GF-D8 (cell line): Measurements from ENCODE around the gene NAALADL2.
"Not testable (repeated sequence)": the region's sequence is repeated elsewhere in the genome, so short reads cannot be mapped to it uniquely, and the experiment has no call there.

ENCODE experiments used
- DNase-seq: peaks from one replicate; lab custom pipeline; 2025; lab: John Stamatoyannopoulos, UW

Gene NAALADL2

GRCh38 chr3:175311404-175311803 is 452.3 kb downstream of the NAALADL2 start:
- DNase-seq, result no peak

- no peak for DNase-seq
Measured at GRCh38 chr3:175311946-175312345, 452.8 kb downstream of the NAALADL2 start.

GRCh38 chr3:175312791-175313190 is 453.7 kb downstream of the NAALADL2 start:
- DNase-seq, result no peak

DNA sequence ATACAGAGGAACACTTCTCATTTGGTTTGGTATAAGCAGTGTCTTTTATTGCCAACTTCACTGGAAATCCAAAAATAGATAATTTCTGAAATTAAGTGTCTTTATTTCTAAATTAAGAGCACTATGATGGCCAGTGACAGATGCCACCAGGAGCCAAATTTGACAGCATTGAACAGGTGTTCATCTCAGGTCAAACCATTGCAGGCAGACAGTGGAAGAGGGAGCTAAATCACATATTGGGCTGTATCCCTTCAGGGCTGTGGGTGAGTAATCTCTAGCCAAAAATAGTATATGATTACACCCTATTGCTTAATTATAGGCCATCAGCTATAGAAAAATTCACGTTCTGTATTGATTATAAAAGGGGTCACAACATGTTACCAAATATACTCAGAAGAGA is 457.7 kb downstream of the NAALADL2 start:
- DNase-seq, result no peak

DNA sequence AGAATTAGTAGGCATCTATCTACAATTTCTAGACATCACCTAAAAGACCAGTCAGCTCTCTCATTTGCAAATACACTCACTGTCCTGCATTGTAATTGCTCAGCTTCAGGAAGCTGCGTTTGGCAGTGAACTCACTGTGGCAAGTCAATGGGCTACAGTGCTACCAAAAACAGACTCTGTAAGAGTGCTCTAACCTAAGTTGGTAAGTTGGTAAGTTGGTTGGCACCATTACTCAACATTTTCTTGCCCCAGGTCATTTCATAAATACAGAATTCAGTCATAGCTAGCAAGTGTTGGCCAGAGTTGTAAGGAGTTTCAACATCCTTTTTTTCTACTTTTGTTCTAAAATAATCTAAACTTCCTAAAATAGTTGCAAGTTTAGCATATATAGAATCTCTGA is 466.3 kb downstream of the NAALADL2 start:
- no peak for DNase-seq

- no peak for DNase-seq
Measured at GRCh38 chr3:175326041-175326440, 466.9 kb downstream of the NAALADL2 start.

GRCh38 chr3:175329373-175329772 is 470.2 kb downstream of the NAALADL2 start:
- no peak for DNase-seq

GRCh38 chr3:175335229-175335628 is 476.1 kb downstream of the NAALADL2 start:
- no peak for DNase-seq

GRCh38 chr3:175336406-175337133 is 477.4 kb downstream of the NAALADL2 start:
- DNase-seq, result no peak

DNA sequence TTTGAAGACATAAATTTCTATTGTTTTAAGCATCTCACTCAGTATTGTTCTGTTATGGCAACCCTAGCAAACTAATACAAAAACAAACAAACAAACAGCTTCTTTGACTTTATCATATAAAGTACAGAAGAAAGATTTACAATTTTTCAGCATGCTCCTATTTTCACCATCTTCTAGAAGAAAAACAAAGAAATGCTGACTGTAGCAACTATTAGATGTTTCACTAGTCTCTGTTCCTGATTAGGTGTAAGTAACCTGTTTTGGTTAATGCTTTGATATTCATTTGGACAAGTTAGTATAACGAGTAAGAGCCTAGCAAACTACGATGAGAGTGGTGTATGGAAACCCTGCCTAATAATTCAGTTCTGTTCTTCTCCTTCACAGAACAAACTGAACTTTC is 478.5 kb downstream of the NAALADL2 start:
- DNase-seq, result no peak

DNA sequence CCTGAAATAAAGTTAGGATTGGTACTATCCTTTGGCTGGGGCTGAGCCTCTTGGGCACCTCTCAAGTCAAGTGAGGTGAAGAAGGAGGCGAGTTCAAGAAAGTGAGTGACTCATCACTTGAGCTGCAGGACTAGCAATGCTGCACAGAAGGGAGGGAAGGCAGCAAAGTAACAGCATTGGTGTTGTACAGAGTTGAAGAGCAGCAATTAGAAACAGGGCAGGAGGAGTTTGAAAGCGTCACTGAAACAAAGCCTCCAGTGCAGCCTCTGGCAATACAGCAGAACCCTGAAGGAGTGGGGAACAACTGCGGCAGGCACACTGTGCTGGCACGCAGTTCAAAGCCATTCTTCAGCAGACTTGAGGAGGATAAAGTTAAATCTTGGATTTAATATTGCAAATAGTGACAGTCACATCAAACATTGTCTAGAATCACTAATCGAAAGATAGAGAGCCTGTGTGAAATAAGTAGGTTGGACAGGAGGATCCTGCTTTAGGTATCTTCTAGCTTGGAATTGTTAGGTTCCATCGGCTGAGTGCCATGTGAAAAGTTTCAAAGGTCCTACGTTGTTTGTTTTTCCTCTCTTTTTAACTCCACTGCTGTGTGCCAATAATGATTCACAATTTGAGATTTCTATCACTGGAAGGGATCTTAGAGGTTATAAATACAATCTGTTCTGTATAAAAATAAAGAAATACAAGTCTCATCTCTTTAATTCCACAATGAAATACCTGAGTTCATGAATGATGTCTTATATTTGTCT is 479.8 kb downstream of the NAALADL2 start:
- no peak for DNase-seq

DNA sequence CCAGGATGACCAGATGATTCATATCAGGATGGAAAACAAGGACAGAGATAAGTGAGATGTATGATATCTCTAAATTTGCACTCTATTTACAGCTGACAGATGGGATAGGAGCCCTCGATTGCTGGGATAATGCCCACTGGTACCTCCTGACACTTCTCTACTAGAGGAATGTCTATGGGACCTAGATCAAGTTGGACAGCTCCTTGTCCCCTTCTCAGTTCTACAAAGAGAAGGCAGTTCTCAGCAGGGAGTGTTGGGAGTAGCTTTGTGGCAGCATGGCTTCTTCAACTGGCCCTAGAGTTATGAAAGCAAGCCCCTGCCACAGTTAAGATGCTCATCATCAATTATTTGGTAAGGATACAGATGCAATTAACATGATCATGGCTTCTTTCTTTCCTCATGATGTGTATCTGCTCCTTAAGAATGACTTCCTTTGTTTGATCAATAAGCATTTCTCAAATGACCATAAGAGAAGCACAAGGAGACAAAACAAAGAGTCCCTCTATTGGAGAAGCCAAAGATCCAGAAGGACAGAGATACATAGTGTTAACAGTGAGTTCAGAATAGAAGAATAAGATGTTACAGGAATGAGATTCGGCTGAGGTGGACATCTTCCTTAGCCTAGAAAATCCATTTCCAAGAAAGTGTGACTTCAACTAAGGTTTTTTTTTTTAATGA is 481.3 kb downstream of the NAALADL2 start:
- DNase-seq, result no peak

GRCh38 chr3:175342196-175342595 is 483.1 kb downstream of the NAALADL2 start:
- DNase-seq, result no peak

DNA sequence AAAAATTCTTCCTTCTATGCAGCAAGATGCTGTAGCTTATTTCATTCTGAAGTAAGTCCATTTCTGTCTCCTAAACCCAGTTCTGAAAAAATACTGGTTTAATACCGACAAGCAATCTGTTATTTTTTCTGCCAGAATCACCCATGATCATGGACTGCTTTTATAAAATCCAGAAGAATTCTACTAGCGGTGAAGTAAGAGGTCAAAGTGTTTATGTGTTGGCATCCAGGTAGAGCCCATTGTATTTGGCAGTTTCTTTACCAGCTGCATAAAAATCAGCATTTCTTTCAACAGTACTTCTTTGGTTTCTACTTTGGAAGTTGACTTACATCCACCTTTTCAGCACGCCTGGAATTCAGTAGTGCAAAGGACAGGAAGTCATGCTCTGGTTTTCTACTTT is 484.8 kb downstream of the NAALADL2 start:
- DNase-seq, result no peak

GRCh38 chr3:175346573-175347356 is 487.6 kb downstream of the NAALADL2 start:
- no peak for DNase-seq

DNA sequence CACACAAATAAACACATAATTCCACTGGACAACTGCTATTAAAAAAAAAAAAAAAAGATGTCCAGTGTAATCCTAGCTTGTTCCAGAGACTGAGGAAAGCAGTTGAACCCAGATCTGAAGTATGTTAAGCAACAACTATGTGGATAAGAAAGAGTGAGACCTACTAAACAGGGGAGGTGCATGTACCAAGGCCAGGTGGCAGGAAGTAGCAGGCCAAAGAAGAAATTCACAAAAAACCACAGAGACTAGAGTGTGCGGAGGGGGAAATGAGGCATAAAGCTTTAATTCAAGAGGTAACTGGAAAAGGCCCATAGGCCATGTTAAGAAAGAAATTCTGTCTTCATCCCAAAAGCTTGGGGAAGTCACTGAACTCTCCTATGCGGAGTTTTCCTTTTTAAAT is 490.0 kb downstream of the NAALADL2 start:
- no peak for DNase-seq

DNA sequence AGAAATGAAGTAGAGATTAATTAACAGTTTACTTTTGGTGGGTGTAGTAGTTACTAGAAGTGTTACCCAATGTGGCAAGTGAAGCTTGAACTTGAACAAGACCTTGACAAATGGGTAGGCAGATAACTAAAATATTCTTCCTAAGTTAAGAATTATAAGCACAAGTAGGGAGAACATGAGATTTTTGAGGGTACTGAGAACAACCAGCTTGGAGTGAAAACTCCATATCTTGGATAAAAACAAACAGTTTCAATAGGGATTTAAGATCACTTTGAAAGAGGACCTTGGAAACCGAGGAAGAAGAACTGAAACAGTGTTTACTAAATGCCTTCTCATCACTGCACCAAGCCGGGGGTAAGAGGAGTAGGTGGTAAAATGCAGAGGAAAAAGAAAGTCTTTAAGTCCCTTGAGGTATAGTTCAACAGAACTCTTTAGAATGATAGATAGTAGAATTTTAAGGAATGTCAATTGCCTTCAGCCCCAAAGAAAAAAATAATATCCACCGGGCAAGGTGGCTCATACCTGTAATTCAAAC is 496.7 kb downstream of the NAALADL2 start:
- DNase-seq, result no peak

DNA sequence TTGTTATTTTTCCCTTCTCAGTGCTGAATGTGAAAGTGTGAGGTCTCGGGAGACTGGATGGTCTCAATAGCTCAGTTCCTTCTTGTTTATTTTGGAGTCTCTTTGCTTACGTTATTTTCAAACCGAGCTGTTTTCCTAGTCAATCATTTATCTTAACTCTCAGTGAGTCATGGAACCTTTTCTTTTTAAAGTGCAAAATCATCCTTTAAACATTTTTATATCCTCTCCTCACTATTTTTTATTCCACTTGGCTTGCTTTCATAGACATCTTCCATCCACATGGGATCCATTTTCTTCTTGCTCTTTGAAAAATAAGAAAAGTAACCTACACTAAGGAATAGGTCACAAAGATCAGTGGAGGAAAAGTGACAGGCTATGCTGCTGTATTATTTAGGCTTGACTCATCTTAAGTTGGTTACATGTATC is 497.8 kb downstream of the NAALADL2 start:
- DNase-seq, result no peak

DNA sequence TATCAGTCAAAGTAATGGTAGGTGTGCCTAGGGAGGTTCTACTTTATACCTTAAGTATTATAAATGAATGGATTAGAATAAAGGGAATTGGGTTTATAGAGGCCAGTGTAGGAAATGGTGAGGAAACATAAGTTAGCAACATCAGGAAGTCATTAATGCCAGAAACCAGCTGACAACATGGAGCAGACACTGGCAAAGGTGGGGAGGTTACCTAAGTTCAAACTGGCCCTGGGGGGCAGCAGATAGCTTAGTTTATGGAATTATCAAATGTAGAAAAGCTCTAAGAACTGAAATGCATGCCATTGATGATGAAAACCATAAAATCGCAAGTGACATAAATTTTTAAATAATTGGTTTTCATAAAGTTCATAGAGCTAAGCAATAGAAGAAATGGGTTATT is 498.6 kb downstream of the NAALADL2 start:
- DNase-seq, result no peak

DNA sequence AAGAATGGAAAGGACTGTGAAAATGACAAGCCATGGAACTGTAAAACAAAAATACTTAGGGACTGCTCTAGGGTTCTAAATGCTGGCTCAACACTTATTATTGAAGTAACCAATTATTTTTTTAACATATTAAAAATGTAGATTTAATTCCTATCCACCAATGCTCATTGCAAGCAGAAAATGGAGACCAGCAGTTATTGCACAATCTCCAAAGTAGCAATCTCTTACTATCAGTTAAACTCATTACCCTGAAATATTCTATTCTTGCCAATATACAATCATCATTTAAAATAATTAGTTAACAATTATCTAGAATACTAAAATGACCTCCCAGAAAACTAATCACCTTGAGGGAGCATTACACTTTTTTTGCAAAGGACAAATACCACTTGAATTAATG is 499.8 kb downstream of the NAALADL2 start:
- DNase-seq, result no peak

- DNase-seq, result not testable (repeated sequence)
Measured at GRCh38 chr3:175370426-175370825, 511.3 kb downstream of the NAALADL2 start.

DNA sequence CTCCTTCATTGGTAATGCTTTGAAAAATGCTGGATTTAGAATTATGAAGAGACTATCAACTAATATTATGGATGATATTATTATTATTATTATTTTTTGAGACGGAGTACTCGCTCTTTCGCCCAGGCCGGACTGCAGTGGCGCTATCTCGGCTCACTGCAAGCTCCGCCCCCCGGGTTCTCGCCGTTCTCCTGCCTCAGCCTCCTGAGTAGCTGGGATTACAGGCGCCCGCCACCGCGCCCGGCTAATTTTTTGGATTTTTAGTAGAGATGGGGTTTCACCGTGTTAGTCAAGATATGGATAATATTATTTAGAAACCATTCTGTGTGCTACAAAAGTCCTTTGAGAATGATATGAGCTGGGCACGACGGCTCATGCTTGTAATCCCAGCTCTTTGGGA is 512.1 kb downstream of the NAALADL2 start:
- not testable (repeated sequence) for DNase-seq
